Activated CD4-positive, alpha-beta T cell treated with anti-CD3 and anti-CD28 coated beads for 36 hours (primary cell): ENCODE data around the gene MIGA2. TPM values are rescaled to one million over a fixed set of nuclear protein-coding genes. Genes with fewer than 3 reads are reported as not detected.

Source experiments
- ATAC-seq: fragments of 200-7000 bp; cut with Tn5 transposase; one replicate; pipeline ENCODE4 v1.10.0; 2021; ENCODE audit warnings: mild to moderate bottlenecking, moderate library complexity
- CTCF ChIA-PET: fragments of 350-600 bp; sonication (Branson Sonifier 250); formaldehyde crosslinking; loops from one replicate; lab custom pipeline; 2021; ENCODE audit warnings: antibody characterized with exemption; lab: Charles Lee
- POLR2A ChIA-PET: fragments of 350-600 bp; sonication (Branson Sonifier 250); formaldehyde crosslinking; loops from one replicate; lab custom pipeline; 2021; ENCODE audit warnings: antibody characterized with exemption, inconsistent platforms; lab: Charles Lee
- DNase-seq: peaks from one replicate; pipeline ENCODE4 v3.0.0-alpha.2; 2020
- H3K27ac Mint-ChIP-seq: one replicate; pipeline ENCODE4 v1.8.0; 2021; ENCODE audit warnings: mixed read lengths
- H3K27me3 Mint-ChIP-seq: one replicate; pipeline ENCODE4 v1.8.0; 2021; ENCODE audit warnings: mixed read lengths
- H3K36me3 Mint-ChIP-seq: one replicate; pipeline ENCODE4 v1.8.0; 2021; ENCODE audit warnings: low read depth, mixed read lengths
- H3K4me1 Mint-ChIP-seq: one replicate; pipeline ENCODE4 v1.8.0; 2021; ENCODE audit warnings: mixed read lengths
- H3K4me3 Mint-ChIP-seq: one replicate; pipeline ENCODE4 v1.8.0; 2021; ENCODE audit warnings: mild to moderate bottlenecking, moderate library complexity, mixed read lengths
- H3K9me3 Mint-ChIP-seq: one replicate; pipeline ENCODE4 v1.8.0; 2021; ENCODE audit warnings: low read depth, mixed read lengths
- intact Hi-C, 2 experiments: fragments of 100-400 bp; cut with DNase I in 1 of 2; cut with micrococcal nuclease in 1 of 2; formaldehyde crosslinking; loops; one replicate each; pipeline versions ENCODE4 v1.14.2 to v1.15.1; 2022 to 2024; cut with DNase I, micrococcal nuclease
- total RNA-seq, 2 experiments: library from RNA; stranded (reverse); gene quantifications; one replicate each; pipeline ENCODE4 v1.2.3, GENCODE V29; 2021

The MIGA2 gene
- total RNA-seq, 2 experiments from 2014 or later: 15.7 to 25.8 TPM

GRCh38 chr9:129005336-129005997, 31.0 kb upstream of the MIGA2 start:
- H3K4me1 Mint-ChIP-seq: no peaks in the 10 kb centered on the region
- intact Hi-C loops: no loop called here
- ChIA-PET CTCF (interaction anchor here (0.5 to 1.5 kb wide), 5 partner anchors 10 to 84 kb away, joined by 3 to 4 read pairs (median 3); no protein-coding TSS in a partner anchor), POLR2A (no interaction called here)
- H3K27ac Mint-ChIP-seq: no peak overlapping the region
- H3K9me3 Mint-ChIP-seq: no peaks in the 10 kb centered on the region
- DNase-seq (no peak), ATAC-seq (no peak)
- H3K27me3 Mint-ChIP-seq: no peaks in the 10 kb centered on the region
- no peak overlapping the region for H3K4me3 Mint-ChIP-seq
- peaks cover 42% of the 10 kb centered on the region for H3K36me3 Mint-ChIP-seq

DNA sequence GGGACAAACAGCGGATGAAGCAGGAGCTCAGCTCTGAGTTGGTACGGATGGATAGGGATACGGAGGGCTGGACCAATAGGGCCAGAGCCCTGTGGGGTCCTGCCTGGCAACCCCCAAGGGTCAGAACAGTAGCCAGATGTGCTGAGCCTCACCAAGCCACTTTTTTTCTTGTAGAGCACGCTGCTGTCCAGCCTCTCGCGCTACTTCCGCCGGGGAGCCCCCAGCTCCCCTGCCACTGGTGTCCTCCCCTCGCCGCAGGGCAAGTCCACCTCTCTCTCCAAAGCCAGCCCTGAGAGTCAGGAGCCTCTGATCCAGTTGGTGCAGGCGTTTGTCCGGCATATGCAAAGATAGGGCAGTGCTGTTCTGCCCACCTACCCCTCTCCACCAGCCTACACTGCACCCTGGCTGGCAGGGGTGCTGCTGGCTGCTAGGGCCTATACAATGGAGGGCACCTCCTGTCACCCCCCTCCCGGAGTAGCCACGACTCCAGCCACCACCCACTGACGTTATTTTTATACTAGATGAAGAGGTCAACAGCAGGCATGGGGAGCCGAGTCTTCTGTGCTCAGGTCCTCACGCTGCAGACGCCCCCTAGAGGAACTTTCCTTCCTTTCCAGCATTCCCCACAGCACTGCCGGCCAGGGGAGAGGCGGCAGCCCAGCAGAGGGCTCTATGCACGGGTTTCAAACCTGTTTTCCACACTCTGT, 29.9 kb upstream of the MIGA2 start:
- no peak overlapping the region for H3K4me3 Mint-ChIP-seq
- CTCF ChIA-PET: interaction anchor here (0.6 to 1.4 kb wide), 3 partner anchors 12 to 404 kb away, joined by 3 to 4 read pairs (median 4); no protein-coding TSS in a partner anchor
- DNase-seq (peak; percentile 73), ATAC-seq (peak; percentile 86)
- intact Hi-C loops: no loop called here
- no peaks in the 10 kb centered on the region for H3K27me3 Mint-ChIP-seq
- no peaks in the 10 kb centered on the region for H3K4me1 Mint-ChIP-seq
- H3K27ac Mint-ChIP-seq: peak overlapping the region; percentile 37
- H3K36me3 Mint-ChIP-seq: peaks cover 35% of the 10 kb centered on the region
- no peaks in the 10 kb centered on the region for H3K9me3 Mint-ChIP-seq
- POLR2A ChIA-PET: no interaction called here

- Mint-ChIP-seq H3K4me3 (no peak overlapping the region), H3K4me1 (no peaks in the 10 kb centered on the region), H3K9me3 (no peaks in the 10 kb centered on the region), H3K27me3 (no peaks in the 10 kb centered on the region), H3K27ac (no peak overlapping the region), H3K36me3 (peaks cover 30% of the 10 kb centered on the region)
- no peak for ATAC-seq
- ChIA-PET POLR2A (no interaction called here), CTCF (interaction anchor here (0.6 to 1.4 kb wide), 3 partner anchors 11 to 404 kb away, joined by 3 to 4 read pairs (median 3); no protein-coding TSS in a partner anchor)
- DNase-seq: no peak
- intact Hi-C loops: no loop called here
These were observed 29.2 kb upstream of the MIGA2 start for GRCh38 chr9:129007035-129007765.

- no peak for ATAC-seq
- H3K36me3 Mint-ChIP-seq: peaks cover 23% of the 10 kb centered on the region
- DNase-seq: no peak
- intact Hi-C loops: no loop called here
- no peak overlapping the region for H3K27ac Mint-ChIP-seq
- H3K4me3 Mint-ChIP-seq: no peak overlapping the region
- H3K9me3 Mint-ChIP-seq: no peaks in the 10 kb centered on the region
- H3K4me1 Mint-ChIP-seq: no peaks in the 10 kb centered on the region
- ChIA-PET POLR2A (no interaction called here), CTCF (interaction anchor here (0.7 to 1.4 kb wide), 2 partner anchors 10 to 28 kb away, joined by 3 to 4 read pairs; no protein-coding TSS in a partner anchor)
- no peaks in the 10 kb centered on the region for H3K27me3 Mint-ChIP-seq
These were observed 28.5 kb upstream of the MIGA2 start for GRCh38 chr9:129007766-129008468.

DNA sequence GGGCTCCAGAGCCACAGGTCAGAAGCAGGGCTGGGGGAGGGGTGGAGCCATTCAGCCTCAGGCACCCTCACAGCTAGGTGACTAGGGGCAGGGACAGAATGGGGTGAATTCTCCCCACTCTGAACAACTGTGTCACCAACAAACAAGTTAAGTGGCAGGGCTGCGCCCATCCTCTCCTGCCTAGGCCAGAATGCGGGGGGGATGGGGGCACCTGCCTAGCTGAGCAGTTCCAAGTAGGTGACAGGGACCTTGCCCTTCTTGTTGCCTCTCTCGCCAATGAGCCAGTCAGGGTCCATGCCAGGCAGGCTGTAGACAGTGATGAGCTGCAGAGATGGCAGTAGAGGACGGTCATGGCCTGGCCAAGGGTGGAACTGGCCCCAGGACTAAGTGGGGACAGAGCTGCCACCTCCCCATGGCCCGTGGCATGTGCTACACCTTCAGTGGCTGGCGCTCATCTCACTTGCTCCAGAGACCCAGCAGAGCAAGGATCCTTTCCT, 27.9 kb upstream of the MIGA2 start:
- no peak overlapping the region for H3K4me3 Mint-ChIP-seq
- POLR2A ChIA-PET: interaction anchor here (0.6 kb wide), 1 partner anchor 57 kb away, joined by 6 read pairs; no protein-coding TSS in a partner anchor
- H3K9me3 Mint-ChIP-seq: no peaks in the 10 kb centered on the region
- no peaks in the 10 kb centered on the region for H3K4me1 Mint-ChIP-seq
- CTCF ChIA-PET: no interaction called here
- DNase-seq (no peak), ATAC-seq (no peak)
- no peaks in the 10 kb centered on the region for H3K27me3 Mint-ChIP-seq
- H3K27ac Mint-ChIP-seq: no peak overlapping the region
- H3K36me3 Mint-ChIP-seq: peaks cover 17% of the 10 kb centered on the region
- intact Hi-C loops: no loop called here

- Mint-ChIP-seq H3K36me3 (peaks cover 14% of the 10 kb centered on the region), H3K4me1 (no peaks in the 10 kb centered on the region), H3K4me3 (no peak overlapping the region), H3K9me3 (no peaks in the 10 kb centered on the region), H3K27ac (no peak overlapping the region), H3K27me3 (no peaks in the 10 kb centered on the region)
- intact Hi-C loops: no loop called here
- ChIA-PET CTCF (no interaction called here), POLR2A (interaction anchor here (0.6 kb wide), 1 partner anchor 58 kb away, joined by 6 read pairs; no protein-coding TSS in a partner anchor)
- no peak for ATAC-seq
- DNase-seq: no peak
These were observed 27.3 kb upstream of the MIGA2 start for GRCh38 chr9:129008986-129009583.

DNA sequence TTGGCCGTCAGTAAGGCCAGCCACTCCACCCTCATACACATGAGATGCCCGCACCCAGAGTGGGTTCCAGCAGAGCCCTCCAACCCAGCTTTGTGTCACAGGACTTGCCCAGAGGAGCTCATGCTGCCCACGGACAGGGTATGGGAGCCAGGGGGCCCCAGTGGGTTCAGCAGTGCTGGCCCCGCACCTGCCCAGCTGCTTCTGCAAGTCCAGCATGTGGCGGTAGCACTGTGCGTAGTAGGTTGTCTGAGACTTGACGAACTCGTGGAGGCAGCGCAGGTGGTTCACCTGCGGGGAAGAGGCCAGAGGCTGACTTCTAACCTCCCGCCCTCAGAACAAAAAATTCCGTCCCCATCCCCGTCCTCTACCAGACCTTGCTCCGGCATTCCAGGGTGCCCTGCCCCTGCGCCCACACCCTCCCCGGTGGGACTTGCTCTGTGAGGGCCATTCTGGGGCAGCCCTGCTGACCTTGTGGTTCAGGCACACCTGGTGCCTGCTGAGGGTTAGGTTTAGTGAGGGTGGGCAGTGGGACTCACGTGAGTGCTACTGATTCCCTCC, 26.8 kb upstream of the MIGA2 start:
- ATAC-seq (no peak), DNase-seq (no peak)
- Mint-ChIP-seq H3K36me3 (peaks cover 13% of the 10 kb centered on the region), H3K27me3 (no peaks in the 10 kb centered on the region), H3K9me3 (no peaks in the 10 kb centered on the region), H3K4me3 (no peak overlapping the region), H3K27ac (no peak overlapping the region), H3K4me1 (no peaks in the 10 kb centered on the region)
- intact Hi-C loops: no loop called here
- CTCF ChIA-PET: no interaction called here
- POLR2A ChIA-PET: no interaction called here

GRCh38 chr9:129010267-129010975, 26.0 kb upstream of the MIGA2 start:
- DNase-seq (no peak), ATAC-seq (no peak)
- H3K4me1 Mint-ChIP-seq: no peaks in the 10 kb centered on the region
- POLR2A ChIA-PET: no interaction called here
- intact Hi-C loops: no loop called here
- CTCF ChIA-PET: no interaction called here
- no peaks in the 10 kb centered on the region for H3K9me3 Mint-ChIP-seq
- no peak overlapping the region for H3K27ac Mint-ChIP-seq
- peaks cover 9% of the 10 kb centered on the region for H3K36me3 Mint-ChIP-seq
- H3K27me3 Mint-ChIP-seq: no peaks in the 10 kb centered on the region
- no peak overlapping the region for H3K4me3 Mint-ChIP-seq

- no peak overlapping the region for H3K4me3 Mint-ChIP-seq
- no peaks in the 10 kb centered on the region for H3K9me3 Mint-ChIP-seq
- no peak for ATAC-seq
- H3K27ac Mint-ChIP-seq: no peak overlapping the region
- no peaks in the 10 kb centered on the region for H3K4me1 Mint-ChIP-seq
- no peaks in the 10 kb centered on the region for H3K27me3 Mint-ChIP-seq
- ChIA-PET CTCF (no interaction called here), POLR2A (no interaction called here)
- H3K36me3 Mint-ChIP-seq: peaks cover 6% of the 10 kb centered on the region
- no peak for DNase-seq
- intact Hi-C loops: no loop called here
These were observed 25.3 kb upstream of the MIGA2 start for GRCh38 chr9:129011170-129011569.

GRCh38 chr9:129011761-129012181, 24.7 kb upstream of the MIGA2 start:
- intact Hi-C loops: no loop called here
- ChIA-PET POLR2A (no interaction called here), CTCF (no interaction called here)
- DNase-seq (no peak), ATAC-seq (no peak)
- H3K4me1 Mint-ChIP-seq: no peaks in the 10 kb centered on the region
- H3K27ac Mint-ChIP-seq: no peak overlapping the region
- no peak overlapping the region for H3K4me3 Mint-ChIP-seq
- no peaks in the 10 kb centered on the region for H3K27me3 Mint-ChIP-seq
- H3K9me3 Mint-ChIP-seq: no peaks in the 10 kb centered on the region
- H3K36me3 Mint-ChIP-seq: peaks cover 3% of the 10 kb centered on the region
